RWPE2 (cell line): ENCODE results near the gene ROR2.

Experiments used
- ATAC-seq: fragments of 200-7000 bp; cut with Tn5 transposase; 3 replicates; pipeline ENCODE4 v1.9.1; 2021; ENCODE audit warnings: low read depth
- DNase-seq: peaks from one replicate; pipeline ENCODE4 v3.0.0-alpha.2; 2020; ENCODE audit warnings: low spot score
- H3K27ac ChIP-seq: fragments of 450-650 bp; 2 replicates; pipeline ENCODE4 v1.5.1; 2017; ENCODE audit warnings: mild to moderate bottlenecking; ENCODE audit not compliant: poor library complexity, severe bottlenecking
- H3K27me3 ChIP-seq: fragments of 250-450 bp; sonication (Bioruptor Pico); 2 replicates; pipeline ENCODE4 v1.5.1; 2021; ENCODE audit warnings: mild to moderate bottlenecking, moderate library complexity; ENCODE audit not compliant: insufficient read depth, poor library complexity, severe bottlenecking
- H3K36me3 ChIP-seq: fragments of 250-450 bp; sonication (Bioruptor Pico); 2 replicates; pipeline ENCODE4 v1.5.1; 2020; ENCODE audit warnings: low read depth, mild to moderate bottlenecking, moderate library complexity
- H3K4me1 ChIP-seq: fragments of 250-450 bp; sonication (Bioruptor Pico); 2 replicates; pipeline ENCODE4 v1.5.1; 2021; ENCODE audit warnings: mild to moderate bottlenecking, moderate library complexity; ENCODE audit not compliant: insufficient read depth, poor library complexity, severe bottlenecking
- H3K4me3 ChIP-seq: fragments of 250-450 bp; sonication (Bioruptor Pico); 2 replicates; pipeline ENCODE4 v1.5.1; 2021; ENCODE audit warnings: mild to moderate bottlenecking, moderate library complexity; ENCODE audit not compliant: severe bottlenecking
- H3K9me3 ChIP-seq: fragments of 250-450 bp; sonication (Bioruptor Pico); 2 replicates; pipeline ENCODE4 v1.5.1; 2021; ENCODE audit warnings: mild to moderate bottlenecking, moderate library complexity; ENCODE audit not compliant: severe bottlenecking
- CTCF ChIP-seq: fragments of 450-650 bp; IDR thresholded peaks from one replicate; pipeline ENCODE4 v1.5.1; 2017; ENCODE audit warnings: mild to moderate bottlenecking, moderate library complexity; ENCODE audit not compliant: poor library complexity, severe bottlenecking

The ROR2 gene

DNA sequence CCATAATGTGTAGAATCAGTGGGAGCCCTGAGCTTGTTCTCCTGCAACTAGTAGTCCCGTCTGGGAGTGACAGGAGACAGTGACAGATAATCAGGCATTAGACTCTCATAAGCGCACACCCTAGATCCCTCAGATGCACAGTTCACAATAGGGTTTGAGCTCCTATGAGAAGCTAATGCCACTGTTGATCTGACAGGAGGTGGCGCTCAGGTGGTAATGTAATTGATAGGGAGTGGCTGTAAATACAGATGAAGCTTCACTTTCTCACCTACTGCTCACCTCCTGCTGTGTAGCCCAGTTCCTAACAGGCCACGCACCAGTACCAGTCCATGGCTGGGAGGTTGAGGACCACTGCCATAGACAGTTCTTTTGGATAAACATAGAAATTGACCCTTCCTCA is 188.7 kb downstream of the ROR2 start:
- H3K9me3 ChIP-seq: no peaks in the 10 kb centered on the region
- DNase-seq: no peak
- H3K36me3 ChIP-seq: no peaks in the 10 kb centered on the region
- no peak for TF ChIP-seq CTCF
- ATAC-seq: no peak
- H3K27me3 ChIP-seq: no peaks in the 10 kb centered on the region
- no peak overlapping the region for H3K27ac ChIP-seq
- no peaks in the 10 kb centered on the region for H3K4me1 ChIP-seq
- no peak overlapping the region for H3K4me3 ChIP-seq

DNA sequence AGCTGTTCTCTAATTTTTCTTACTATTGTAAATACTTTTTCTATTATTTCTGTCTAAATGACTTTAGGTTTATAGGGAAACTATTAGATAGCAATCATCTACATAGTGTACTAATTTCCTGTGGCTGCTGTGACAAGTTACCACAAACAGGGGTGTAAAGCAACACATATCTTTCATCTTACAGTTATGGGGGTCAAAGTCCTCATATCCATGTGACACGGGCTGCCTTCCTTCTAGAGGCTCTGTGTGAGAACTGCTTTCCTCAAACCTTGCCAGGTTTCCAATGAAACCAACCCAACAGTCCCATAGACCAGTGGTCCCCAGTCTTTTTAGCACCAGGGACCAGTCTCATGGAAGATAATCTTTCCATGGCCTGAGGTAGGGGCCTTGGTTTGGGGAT is 189.1 kb downstream of the ROR2 start:
- Histone ChIP-seq H3K27me3 (no peaks in the 10 kb centered on the region), H3K9me3 (no peaks in the 10 kb centered on the region), H3K4me3 (no peak overlapping the region), H3K27ac (no peak overlapping the region), H3K4me1 (no peaks in the 10 kb centered on the region), H3K36me3 (no peaks in the 10 kb centered on the region)
- DNase-seq (no peak), ATAC-seq (no peak)
- TF ChIP-seq CTCF: no peak

DNA sequence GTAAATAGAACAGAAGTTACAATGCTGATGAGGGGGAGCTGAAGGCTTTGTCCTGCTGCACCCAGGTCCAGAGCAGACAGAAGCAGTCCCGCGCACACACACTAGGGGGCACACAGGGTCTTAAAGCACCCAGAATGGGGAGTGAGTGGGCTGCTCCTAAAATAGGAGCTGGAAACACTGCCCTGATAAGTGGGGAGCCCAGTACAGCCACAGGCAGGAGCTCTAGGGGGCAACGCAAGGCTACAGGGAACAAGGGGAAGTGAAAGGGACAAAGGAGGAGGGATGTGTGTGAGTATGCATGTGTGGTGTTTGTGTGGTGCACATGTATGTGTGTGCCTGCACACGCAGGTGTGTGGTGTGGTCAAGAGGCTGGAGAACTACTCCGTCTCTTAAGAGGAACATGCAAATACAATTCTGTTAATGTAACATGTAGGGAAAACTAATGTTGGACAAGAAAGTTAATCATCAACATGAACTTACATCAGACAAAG is 191.5 kb downstream of the ROR2 start:
- H3K27ac ChIP-seq: no peak overlapping the region
- DNase-seq (no peak), ATAC-seq (no peak)
- TF ChIP-seq CTCF: peak; percentile 44
- no peaks in the 10 kb centered on the region for H3K9me3 ChIP-seq
- H3K36me3 ChIP-seq: no peaks in the 10 kb centered on the region
- no peaks in the 10 kb centered on the region for H3K4me1 ChIP-seq
- no peaks in the 10 kb centered on the region for H3K27me3 ChIP-seq
- no peak overlapping the region for H3K4me3 ChIP-seq

DNA sequence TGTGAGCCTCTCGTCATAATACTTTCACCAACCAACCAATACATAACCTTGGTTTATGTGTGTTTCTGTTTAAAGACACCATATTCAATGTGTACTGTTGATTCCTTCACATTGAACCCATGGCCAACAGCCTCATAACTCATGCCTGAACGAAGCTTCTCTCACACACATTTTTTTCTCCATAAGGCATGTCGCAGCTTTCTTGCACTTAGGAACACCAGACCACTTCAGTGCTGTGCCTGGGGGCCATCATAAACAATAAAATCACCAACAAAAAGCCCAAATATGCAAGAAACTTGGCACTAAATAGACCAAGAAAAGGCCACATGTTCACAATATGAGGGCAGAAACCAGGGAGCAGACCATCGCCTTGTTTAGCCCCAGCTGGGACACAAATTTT is 192.2 kb downstream of the ROR2 start:
- Histone ChIP-seq H3K27me3 (no peaks in the 10 kb centered on the region), H3K4me3 (no peak overlapping the region), H3K36me3 (no peaks in the 10 kb centered on the region), H3K27ac (no peak overlapping the region), H3K4me1 (no peaks in the 10 kb centered on the region), H3K9me3 (no peaks in the 10 kb centered on the region)
- TF ChIP-seq CTCF: no peak
- ATAC-seq: no peak
- DNase-seq: no peak

DNA sequence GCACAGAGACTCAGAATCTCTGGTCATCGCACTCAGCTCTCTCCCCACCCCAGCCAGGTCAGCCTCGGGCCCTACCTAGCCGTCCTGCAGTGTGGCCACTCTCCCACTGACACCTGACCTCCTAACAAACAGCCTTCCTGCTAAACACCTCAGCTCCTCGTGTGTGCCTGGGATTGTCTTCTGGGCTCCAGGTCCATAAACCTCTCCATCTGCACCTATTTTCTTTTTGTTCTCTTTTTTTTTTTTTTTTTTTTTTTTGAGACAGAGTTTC is 193.6 kb downstream of the ROR2 start:
- TF ChIP-seq CTCF: no peak
- ATAC-seq: no peak
- no peak overlapping the region for H3K4me3 ChIP-seq
- no peak for DNase-seq
- H3K36me3 ChIP-seq: no peaks in the 10 kb centered on the region
- H3K4me1 ChIP-seq: no peaks in the 10 kb centered on the region
- H3K9me3 ChIP-seq: no peaks in the 10 kb centered on the region
- no peaks in the 10 kb centered on the region for H3K27me3 ChIP-seq
- no peak overlapping the region for H3K27ac ChIP-seq
